ENCODE measurements around the gene SLC35C1.

DNA sequence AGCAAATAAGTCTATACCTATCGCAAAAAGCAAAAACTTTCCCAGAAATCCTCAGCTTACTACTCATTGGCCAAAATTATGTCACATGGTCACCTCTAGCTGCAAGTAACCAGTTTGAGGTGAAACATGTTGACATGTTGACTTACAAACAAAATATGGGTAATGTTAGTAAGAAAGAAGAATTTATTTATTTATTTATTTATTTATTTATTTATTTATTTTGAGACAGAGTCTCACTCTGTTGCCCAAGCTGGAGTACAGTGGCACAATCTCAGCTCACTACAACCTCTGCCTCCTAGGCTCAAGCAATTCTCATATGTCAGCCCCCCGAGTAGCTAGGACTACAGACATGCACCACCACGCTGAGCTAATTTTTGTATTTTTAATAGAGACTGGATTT lies 5.4 kb upstream of the SLC35C1 start:
- TF ChIP-seq POLR2A (IDR thresholded peaks at IDR 0.05): no peak
- TF ChIP-seq, protein P1, sequence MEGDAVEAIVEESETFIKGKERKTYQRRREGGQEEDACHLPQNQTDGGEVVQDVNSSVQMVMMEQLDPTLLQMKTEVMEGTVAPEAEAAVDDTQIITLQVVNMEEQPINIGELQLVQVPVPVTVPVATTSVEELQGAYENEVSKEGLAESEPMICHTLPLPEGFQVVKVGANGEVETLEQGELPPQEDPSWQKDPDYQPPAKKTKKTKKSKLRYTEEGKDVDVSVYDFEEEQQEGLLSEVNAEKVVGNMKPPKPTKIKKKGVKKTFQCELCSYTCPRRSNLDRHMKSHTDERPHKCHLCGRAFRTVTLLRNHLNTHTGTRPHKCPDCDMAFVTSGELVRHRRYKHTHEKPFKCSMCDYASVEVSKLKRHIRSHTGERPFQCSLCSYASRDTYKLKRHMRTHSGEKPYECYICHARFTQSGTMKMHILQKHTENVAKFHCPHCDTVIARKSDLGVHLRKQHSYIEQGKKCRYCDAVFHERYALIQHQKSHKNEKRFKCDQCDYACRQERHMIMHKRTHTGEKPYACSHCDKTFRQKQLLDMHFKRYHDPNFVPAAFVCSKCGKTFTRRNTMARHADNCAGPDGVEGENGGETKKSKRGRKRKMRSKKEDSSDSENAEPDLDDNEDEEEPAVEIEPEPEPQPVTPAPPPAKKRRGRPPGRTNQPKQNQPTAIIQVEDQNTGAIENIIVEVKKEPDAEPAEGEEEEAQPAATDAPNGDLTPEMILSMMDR (IDR thresholded peaks at IDR 0.05): no peak
